ENCODE data around the gene CASP8.

- TF ChIP-seq EZH2 (IDR thresholded peaks at IDR 0.05) (no peak), POLR2AphosphoS5 (IDR thresholded peaks at IDR 0.05; ENCODE audit: borderline replicate concordance, low read depth, low read length) (no peak), FOXP2 (optimal IDR thresholded peaks at IDR 0.05; ENCODE audit: control extremely low read depth, extremely low read length, insufficient read depth) (no peak)
These were observed 2.9 kb upstream of the CASP8 start for GRCh38 chr2:201257381-201257955.

Data from SK-N-MC (cell line).